Coronary artery (tissue), 2 donors: Measurements from ENCODE around the gene TIMM23.

ENCODE experiments used
- DNase-seq: peaks from one replicate; pipeline ENCODE4 v3.0.0-alpha.2; 2017; ENCODE audit warnings: low spot score
- H3K27ac ChIP-seq, 2 donors: fragments of 200-600 bp; sonication (generic); one replicate each; pipeline ENCODE4 v1.5.1; 2016 to 2019
- H3K4me3 ChIP-seq: fragments of 200-600 bp; sonication (generic); 2 replicates; pipeline ENCODE4 v1.5.1; 2016; ENCODE audit warnings: mild to moderate bottlenecking, moderate library complexity
- TF ChIP-seq, protein P1 (sequence below): fragments of 200-600 bp; sonication (generic); IDR thresholded peaks from one replicate; pipeline ENCODE4 v1.5.1; 2019; ENCODE audit warnings: antibody characterized with exemption

TIMM23 gene

GRCh38 chr10:46029461-46030030 lies 57.3 kb downstream of the TIMM23 start:
- TF ChIP-seq, protein P1, sequence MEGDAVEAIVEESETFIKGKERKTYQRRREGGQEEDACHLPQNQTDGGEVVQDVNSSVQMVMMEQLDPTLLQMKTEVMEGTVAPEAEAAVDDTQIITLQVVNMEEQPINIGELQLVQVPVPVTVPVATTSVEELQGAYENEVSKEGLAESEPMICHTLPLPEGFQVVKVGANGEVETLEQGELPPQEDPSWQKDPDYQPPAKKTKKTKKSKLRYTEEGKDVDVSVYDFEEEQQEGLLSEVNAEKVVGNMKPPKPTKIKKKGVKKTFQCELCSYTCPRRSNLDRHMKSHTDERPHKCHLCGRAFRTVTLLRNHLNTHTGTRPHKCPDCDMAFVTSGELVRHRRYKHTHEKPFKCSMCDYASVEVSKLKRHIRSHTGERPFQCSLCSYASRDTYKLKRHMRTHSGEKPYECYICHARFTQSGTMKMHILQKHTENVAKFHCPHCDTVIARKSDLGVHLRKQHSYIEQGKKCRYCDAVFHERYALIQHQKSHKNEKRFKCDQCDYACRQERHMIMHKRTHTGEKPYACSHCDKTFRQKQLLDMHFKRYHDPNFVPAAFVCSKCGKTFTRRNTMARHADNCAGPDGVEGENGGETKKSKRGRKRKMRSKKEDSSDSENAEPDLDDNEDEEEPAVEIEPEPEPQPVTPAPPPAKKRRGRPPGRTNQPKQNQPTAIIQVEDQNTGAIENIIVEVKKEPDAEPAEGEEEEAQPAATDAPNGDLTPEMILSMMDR, result no peak
- peak overlapping the region; percentile 83 for H3K4me3 ChIP-seq
- H3K27ac ChIP-seq, result peak overlapping the region; percentile 88 to 93
- DNase-seq, result no peak

DNA sequence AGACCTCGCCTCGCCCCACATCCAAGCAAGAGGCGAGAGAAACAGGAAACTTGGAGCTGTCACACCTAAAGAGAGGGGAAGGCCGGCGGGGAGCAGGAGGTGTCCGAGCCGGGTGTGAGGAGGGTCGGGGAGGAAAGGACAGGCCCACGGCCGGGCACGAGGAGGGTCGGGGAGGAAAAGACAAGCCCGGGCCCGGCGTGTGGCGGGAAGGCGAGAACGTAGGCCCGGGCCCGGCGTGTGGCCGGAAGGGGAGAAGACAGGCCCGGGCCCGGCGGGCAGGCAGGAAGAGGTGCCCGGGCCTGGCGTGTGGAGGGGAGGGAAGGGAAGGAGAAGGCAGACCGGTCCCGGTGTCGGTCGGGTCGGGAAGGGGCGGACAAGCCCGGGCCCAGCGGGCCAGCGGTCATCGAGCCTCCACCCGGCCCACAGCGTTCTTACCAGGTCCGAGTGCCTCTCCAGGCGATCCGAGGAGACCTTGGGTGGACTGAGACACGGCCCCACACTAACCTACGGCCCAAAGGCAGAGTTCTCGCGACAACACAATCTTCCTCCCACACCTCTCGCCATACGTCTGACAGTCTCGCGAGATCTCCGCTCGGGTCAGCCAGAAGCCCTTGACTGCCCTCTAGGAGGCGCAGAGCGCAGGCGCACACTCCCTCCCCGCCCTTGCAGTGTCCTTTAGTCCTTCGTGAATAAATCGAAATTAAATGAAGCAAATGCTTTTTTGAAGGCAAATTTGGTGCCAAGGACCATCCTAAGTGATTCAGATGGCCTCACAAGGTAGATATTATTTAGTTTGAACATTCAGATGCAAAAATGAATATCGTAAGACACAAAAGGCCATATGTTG lies 58.0 kb downstream of the TIMM23 start, which contains the start of gene NCOA4:
NCOA4 (minus strand) TSS at position 533 of the 847 bp plus-strand sequence. CDS start 13,943 bp downstream, outside the sequence.
- DNase-seq, result peak; percentile 97
- peak within 1 kb of the TSS; percentile 83 for H3K4me3 ChIP-seq
- TF ChIP-seq, protein P1, result peak; percentile 39
- H3K27ac ChIP-seq, result peak within 1 kb of the TSS; percentile 88 to 93

GRCh38 chr10:46031648-46032532 lies 59.6 kb downstream of the TIMM23 start:
- no peak for DNase-seq
- TF ChIP-seq, protein P1, result no peak
- H3K4me3 ChIP-seq, result no peak overlapping the region
- no peak overlapping the region for H3K27ac ChIP-seq

- Histone ChIP-seq H3K4me3 (no peak overlapping the region), H3K27ac (no peak overlapping the region)
- TF ChIP-seq, protein P1, result no peak
- DNase-seq, result no peak
These were observed 61.3 kb downstream of the TIMM23 start for GRCh38 chr10:46033602-46034011.

GRCh38 chr10:46035923-46036849 lies 63.9 kb downstream of the TIMM23 start:
- Histone ChIP-seq H3K27ac (no peak overlapping the region), H3K4me3 (no peak overlapping the region)
- TF ChIP-seq, protein P1, result no peak
- DNase-seq, result no peak
